ENCODE measurements around the gene APOBEC3C. TPM values are rescaled to one million over a fixed set of nuclear protein-coding genes. Genes with fewer than 3 reads are reported as not detected.
"Not testable (repeated sequence)": the region's sequence is repeated elsewhere in the genome, so short reads cannot be mapped to it uniquely, and the experiment has no call there.

Gene APOBEC3C
- polyA plus RNA-seq, 1 donor from 2014 or later, result not detected

- Histone ChIP-seq H2AFZ (ENCODE audit: low read depth, low read length) (no peak overlapping the region), H4K20me1 (ENCODE audit: insufficient read depth) (no peaks in the 10 kb centered on the region), H3K79me2 (replicated peaks; ENCODE audit: insufficient read depth, low read length) (no peaks in the 10 kb centered on the region), H3K27me3 (ENCODE audit: insufficient read depth, low read depth, low read length) (no peaks in the 10 kb centered on the region), H3K27ac (ENCODE audit: low read length) (no peak overlapping the region), H3K36me3 (ENCODE audit: insufficient read depth, low read length) (no peaks in the 10 kb centered on the region), H3K4me3 (ENCODE audit: low read length) (no peak overlapping the region), H3K4me2 (ENCODE audit: low read length) (no peak overlapping the region), H3K9me3 (ENCODE audit: low read length) (no peaks in the 10 kb centered on the region), H3F3A (ENCODE audit: insufficient read depth, low read length, poor library complexity, severe bottlenecking) (no peaks in the 10 kb centered on the region), H3K9me2 (ENCODE audit: insufficient read depth, low read length) (no peaks in the 10 kb centered on the region), H3K9ac (ENCODE audit: low read length) (no peak overlapping the region)
- TF ChIP-seq EP300 (conservative IDR thresholded peaks at IDR 0.05; ENCODE audit: poor library complexity, severe bottlenecking) (no peak), SMC3 (conservative IDR thresholded peaks at IDR 0.05; ENCODE audit: poor library complexity) (no peak)
These were observed 1.2 kb upstream of the APOBEC3C start for GRCh38 chr22:39012533-39013511.

GRCh38 chr22:39013561-39013941 lies 506 bp upstream of the APOBEC3C start:
- H2AFZ ChIP-seq (ENCODE audit: low read depth, low read length); H3F3A ChIP-seq (ENCODE audit: insufficient read depth, low read length, poor library complexity, severe bottlenecking); H4K20me1 ChIP-seq (ENCODE audit: insufficient read depth); H3K27ac ChIP-seq (ENCODE audit: low read length); H3K79me2 ChIP-seq (replicated peaks; ENCODE audit: insufficient read depth, low read length); H3K4me2 ChIP-seq (ENCODE audit: low read length); H3K36me3 ChIP-seq (ENCODE audit: insufficient read depth, low read length); H3K27me3 ChIP-seq (ENCODE audit: insufficient read depth, low read depth, low read length); H3K9ac ChIP-seq (ENCODE audit: low read length); H3K9me3 ChIP-seq (ENCODE audit: low read length); H3K9me2 ChIP-seq (ENCODE audit: insufficient read depth, low read length); H3K4me3 ChIP-seq (ENCODE audit: low read length): not testable (repeated sequence)

DNA sequence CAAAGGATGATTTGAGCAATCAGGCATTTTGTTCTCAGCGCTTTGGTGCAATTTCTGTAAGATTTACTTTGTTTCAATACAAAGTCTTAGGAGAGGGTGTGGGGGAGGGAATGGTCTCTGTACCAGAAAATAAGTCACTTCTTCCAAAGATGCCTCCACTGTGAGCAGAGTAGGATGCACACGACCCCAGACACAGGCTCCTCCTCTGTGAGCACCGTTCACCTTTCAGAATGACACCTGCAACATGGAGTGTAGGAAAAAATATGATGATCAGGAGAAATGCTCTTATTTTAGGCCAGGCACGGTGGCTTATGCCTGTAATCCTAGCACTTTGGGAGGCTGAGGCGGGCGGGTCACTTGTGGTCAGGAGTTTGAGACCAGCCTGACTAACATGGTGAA lies 665 bp downstream of the APOBEC3C start:
- H3F3A ChIP-seq (ENCODE audit: insufficient read depth, low read length, poor library complexity, severe bottlenecking); H2AFZ ChIP-seq (ENCODE audit: low read depth, low read length); H3K27me3 ChIP-seq (ENCODE audit: insufficient read depth, low read depth, low read length); H3K9me2 ChIP-seq (ENCODE audit: insufficient read depth, low read length); H3K9me3 ChIP-seq (ENCODE audit: low read length); H3K79me2 ChIP-seq (replicated peaks; ENCODE audit: insufficient read depth, low read length); H3K36me3 ChIP-seq (ENCODE audit: insufficient read depth, low read length); H3K9ac ChIP-seq (ENCODE audit: low read length); H3K4me2 ChIP-seq (ENCODE audit: low read length); H4K20me1 ChIP-seq (ENCODE audit: insufficient read depth); H3K4me3 ChIP-seq (ENCODE audit: low read length); H3K27ac ChIP-seq (ENCODE audit: low read length): not testable (repeated sequence)

GRCh38 chr22:39016592-39016991 lies 2.5 kb downstream of the APOBEC3C start:
- no peak overlapping the region for H2AFZ ChIP-seq (ENCODE audit: low read depth, low read length)
- no peaks in the 10 kb centered on the region for H3K36me3 ChIP-seq (ENCODE audit: insufficient read depth, low read length)
- no peak overlapping the region for H3K4me3 ChIP-seq (ENCODE audit: low read length)
- no peaks in the 10 kb centered on the region for H3K9me3 ChIP-seq (ENCODE audit: low read length)
- H3K79me2 ChIP-seq (replicated peaks; ENCODE audit: insufficient read depth, low read length), result no peaks in the 10 kb centered on the region
- no peaks in the 10 kb centered on the region for H3K9me2 ChIP-seq (ENCODE audit: insufficient read depth, low read length)
- H3K4me2 ChIP-seq (ENCODE audit: low read length), result no peak overlapping the region
- H3F3A ChIP-seq (ENCODE audit: insufficient read depth, low read length, poor library complexity, severe bottlenecking), result no peaks in the 10 kb centered on the region
- H4K20me1 ChIP-seq (ENCODE audit: insufficient read depth), result no peaks in the 10 kb centered on the region
- H3K27me3 ChIP-seq (ENCODE audit: insufficient read depth, low read depth, low read length), result no peaks in the 10 kb centered on the region
- no peak overlapping the region for H3K9ac ChIP-seq (ENCODE audit: low read length)
- H3K27ac ChIP-seq (ENCODE audit: low read length), result no peak overlapping the region
- TF ChIP-seq, protein P1, sequence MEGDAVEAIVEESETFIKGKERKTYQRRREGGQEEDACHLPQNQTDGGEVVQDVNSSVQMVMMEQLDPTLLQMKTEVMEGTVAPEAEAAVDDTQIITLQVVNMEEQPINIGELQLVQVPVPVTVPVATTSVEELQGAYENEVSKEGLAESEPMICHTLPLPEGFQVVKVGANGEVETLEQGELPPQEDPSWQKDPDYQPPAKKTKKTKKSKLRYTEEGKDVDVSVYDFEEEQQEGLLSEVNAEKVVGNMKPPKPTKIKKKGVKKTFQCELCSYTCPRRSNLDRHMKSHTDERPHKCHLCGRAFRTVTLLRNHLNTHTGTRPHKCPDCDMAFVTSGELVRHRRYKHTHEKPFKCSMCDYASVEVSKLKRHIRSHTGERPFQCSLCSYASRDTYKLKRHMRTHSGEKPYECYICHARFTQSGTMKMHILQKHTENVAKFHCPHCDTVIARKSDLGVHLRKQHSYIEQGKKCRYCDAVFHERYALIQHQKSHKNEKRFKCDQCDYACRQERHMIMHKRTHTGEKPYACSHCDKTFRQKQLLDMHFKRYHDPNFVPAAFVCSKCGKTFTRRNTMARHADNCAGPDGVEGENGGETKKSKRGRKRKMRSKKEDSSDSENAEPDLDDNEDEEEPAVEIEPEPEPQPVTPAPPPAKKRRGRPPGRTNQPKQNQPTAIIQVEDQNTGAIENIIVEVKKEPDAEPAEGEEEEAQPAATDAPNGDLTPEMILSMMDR (IDR thresholded peaks at IDR 0.05; ENCODE audit: poor library complexity, severe bottlenecking), result no peak
- TF ChIP-seq EZH2 (IDR thresholded peaks at IDR 0.05; ENCODE audit: borderline replicate concordance, insufficient read depth, low read length, poor library complexity, severe bottlenecking), result no peak
- TF ChIP-seq, protein P2, sequence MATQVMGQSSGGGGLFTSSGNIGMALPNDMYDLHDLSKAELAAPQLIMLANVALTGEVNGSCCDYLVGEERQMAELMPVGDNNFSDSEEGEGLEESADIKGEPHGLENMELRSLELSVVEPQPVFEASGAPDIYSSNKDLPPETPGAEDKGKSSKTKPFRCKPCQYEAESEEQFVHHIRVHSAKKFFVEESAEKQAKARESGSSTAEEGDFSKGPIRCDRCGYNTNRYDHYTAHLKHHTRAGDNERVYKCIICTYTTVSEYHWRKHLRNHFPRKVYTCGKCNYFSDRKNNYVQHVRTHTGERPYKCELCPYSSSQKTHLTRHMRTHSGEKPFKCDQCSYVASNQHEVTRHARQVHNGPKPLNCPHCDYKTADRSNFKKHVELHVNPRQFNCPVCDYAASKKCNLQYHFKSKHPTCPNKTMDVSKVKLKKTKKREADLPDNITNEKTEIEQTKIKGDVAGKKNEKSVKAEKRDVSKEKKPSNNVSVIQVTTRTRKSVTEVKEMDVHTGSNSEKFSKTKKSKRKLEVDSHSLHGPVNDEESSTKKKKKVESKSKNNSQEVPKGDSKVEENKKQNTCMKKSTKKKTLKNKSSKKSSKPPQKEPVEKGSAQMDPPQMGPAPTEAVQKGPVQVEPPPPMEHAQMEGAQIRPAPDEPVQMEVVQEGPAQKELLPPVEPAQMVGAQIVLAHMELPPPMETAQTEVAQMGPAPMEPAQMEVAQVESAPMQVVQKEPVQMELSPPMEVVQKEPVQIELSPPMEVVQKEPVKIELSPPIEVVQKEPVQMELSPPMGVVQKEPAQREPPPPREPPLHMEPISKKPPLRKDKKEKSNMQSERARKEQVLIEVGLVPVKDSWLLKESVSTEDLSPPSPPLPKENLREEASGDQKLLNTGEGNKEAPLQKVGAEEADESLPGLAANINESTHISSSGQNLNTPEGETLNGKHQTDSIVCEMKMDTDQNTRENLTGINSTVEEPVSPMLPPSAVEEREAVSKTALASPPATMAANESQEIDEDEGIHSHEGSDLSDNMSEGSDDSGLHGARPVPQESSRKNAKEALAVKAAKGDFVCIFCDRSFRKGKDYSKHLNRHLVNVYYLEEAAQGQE (IDR thresholded peaks at IDR 0.05; ENCODE audit: borderline replicate concordance), result no peak
- TF ChIP-seq MXI1 (conservative IDR thresholded peaks at IDR 0.05; ENCODE audit: poor library complexity, severe bottlenecking), result no peak
- no peak for TF ChIP-seq EP300 (conservative IDR thresholded peaks at IDR 0.05; ENCODE audit: poor library complexity, severe bottlenecking)
- no peak for TF ChIP-seq TAF1 (IDR thresholded peaks at IDR 0.05; ENCODE audit: low read depth)
- no peak for TF ChIP-seq POLR2AphosphoS5 (IDR thresholded peaks at IDR 0.05)
- no peak for TF ChIP-seq RAD21 (conservative IDR thresholded peaks at IDR 0.05)
- TF ChIP-seq SMC3 (conservative IDR thresholded peaks at IDR 0.05; ENCODE audit: poor library complexity), result no peak

Data from neural cell (in vitro differentiated cells).